ENCODE data around the gene SPOCK3. TPM values are rescaled to one million over a fixed set of nuclear protein-coding genes. Genes with fewer than 3 reads are reported as not detected.
A peak's percentile ranks its signal among the peaks of the same experiment; 100 is the strongest.

SPOCK3 gene
- total and polyA plus RNA-seq, 10 of the 15 experiments (the other 5 are each of a cell fraction or from before 2014, with no cell fraction given): 0.06 to 0.39 (median 0.09) TPM; not detected in 5

DNA sequence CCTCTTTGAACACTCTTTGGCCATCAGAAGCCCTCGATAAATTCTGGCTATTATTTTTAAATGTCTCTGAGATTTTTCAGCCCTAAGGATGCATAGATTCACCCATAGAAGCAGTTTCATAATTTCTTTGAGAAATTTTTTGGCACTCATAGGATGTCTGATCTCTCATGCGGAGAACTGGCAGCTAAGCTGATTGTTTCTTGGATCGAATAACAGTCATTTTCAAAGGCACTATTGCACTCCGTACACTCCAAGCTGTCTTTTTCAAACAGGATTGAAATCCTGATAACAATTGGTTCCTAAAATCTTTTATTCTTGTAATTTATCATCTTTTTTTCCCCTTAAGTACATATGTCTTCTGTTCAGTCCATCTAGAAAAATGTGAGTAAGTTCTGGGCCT lies 411.9 kb downstream of the SPOCK3 start (continued):
- no peak for TF ChIP-seq PAX8 (IDR thresholded peaks at IDR 0.05)
- TF ChIP-seq FOS (IDR thresholded peaks at IDR 0.05; ENCODE audit: borderline replicate concordance, extremely low read depth, insufficient read length): no peak
- TF ChIP-seq, protein P1, sequence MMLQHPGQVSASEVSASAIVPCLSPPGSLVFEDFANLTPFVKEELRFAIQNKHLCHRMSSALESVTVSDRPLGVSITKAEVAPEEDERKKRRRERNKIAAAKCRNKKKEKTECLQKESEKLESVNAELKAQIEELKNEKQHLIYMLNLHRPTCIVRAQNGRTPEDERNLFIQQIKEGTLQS (IDR thresholded peaks at IDR 0.05; ENCODE audit: borderline replicate concordance, extremely low read depth, low read depth, low read length): no peak
- TF ChIP-seq WRNIP1 (IDR thresholded peaks at IDR 0.05; ENCODE audit: borderline replicate concordance, low read depth, low read length): no peak
- no peak for TF ChIP-seq NFXL1 (IDR thresholded peaks at IDR 0.05; ENCODE audit: borderline replicate concordance)
- TF ChIP-seq CHD1 (IDR thresholded peaks at IDR 0.05; ENCODE audit: low read depth, low read length): no peak

DNA sequence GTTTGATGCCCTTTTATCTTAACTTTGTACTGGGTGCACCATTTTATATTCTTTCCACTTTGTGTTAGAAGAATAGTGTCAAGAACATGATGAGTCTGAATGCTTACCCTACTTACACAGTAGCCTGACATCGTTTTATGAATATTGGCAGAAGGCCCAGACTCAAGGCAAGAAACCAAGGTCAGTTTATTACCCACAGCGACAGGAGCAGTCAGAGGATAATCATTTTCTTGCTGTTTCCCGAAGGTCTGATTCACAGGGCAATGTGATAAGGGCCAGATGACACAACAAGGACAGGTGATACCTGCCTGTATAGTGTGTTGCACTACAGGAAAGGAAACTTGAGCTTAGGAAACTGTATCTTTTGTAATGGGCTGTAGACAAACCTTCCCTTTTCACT lies 417.4 kb downstream of the SPOCK3 start:
- SMC1A ChIA-PET (ENCODE audit: uncharacterized antibody, unreplicated experiment): interaction anchor here (0.7 to 1.6 kb wide), 2 partner anchors 65 to 154 kb away, joined by 3 to 4 read pairs; no protein-coding TSS in a partner anchor
- intact Hi-C loops (cut with micrococcal nuclease; ENCODE audit: unreplicated experiment): no loop called here
- 47% methylated on average over 3 of the region's 3 CpGs for WGBS (ENCODE audit: insufficient coverage, insufficient replicate concordance, low lambda C conversion rate, missing lambda C conversion rate)
- TF ChIP-seq, protein P2, sequence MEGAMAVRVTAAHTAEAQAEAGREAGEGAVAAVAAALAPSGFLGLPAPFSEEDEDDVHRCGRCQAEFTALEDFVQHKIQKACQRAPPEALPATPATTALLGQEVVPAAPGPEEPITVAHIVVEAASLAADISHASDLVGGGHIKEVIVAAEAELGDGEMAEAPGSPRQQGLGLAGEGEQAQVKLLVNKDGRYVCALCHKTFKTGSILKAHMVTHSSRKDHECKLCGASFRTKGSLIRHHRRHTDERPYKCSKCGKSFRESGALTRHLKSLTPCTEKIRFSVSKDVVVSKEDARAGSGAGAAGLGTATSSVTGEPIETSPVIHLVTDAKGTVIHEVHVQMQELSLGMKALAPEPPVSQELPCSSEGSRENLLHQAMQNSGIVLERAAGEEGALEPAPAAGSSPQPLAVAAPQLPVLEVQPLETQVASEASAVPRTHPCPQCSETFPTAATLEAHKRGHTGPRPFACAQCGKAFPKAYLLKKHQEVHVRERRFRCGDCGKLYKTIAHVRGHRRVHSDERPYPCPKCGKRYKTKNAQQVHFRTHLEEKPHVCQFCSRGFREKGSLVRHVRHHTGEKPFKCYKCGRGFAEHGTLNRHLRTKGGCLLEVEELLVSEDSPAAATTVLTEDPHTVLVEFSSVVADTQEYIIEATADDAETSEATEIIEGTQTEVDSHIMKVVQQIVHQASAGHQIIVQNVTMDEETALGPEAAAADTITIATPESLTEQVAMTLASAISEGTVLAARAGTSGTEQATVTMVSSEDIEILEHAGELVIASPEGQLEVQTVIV (IDR thresholded peaks at IDR 0.05; ENCODE audit: borderline replicate concordance, partially characterized antibody): no peak
- TF ChIP-seq, protein P3, sequence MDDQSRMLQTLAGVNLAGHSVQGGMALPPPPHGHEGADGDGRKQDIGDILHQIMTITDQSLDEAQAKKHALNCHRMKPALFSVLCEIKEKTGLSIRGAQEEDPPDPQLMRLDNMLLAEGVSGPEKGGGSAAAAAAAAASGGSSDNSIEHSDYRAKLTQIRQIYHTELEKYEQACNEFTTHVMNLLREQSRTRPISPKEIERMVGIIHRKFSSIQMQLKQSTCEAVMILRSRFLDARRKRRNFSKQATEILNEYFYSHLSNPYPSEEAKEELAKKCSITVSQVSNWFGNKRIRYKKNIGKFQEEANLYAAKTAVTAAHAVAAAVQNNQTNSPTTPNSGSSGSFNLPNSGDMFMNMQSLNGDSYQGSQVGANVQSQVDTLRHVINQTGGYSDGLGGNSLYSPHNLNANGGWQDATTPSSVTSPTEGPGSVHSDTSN (IDR thresholded peaks at IDR 0.05; ENCODE audit: insufficient replicate concordance, low read depth, low read length): no peak
- TF ChIP-seq CBFB (IDR thresholded peaks at IDR 0.05; ENCODE audit: low read depth): no peak
- TF ChIP-seq, protein P4, sequence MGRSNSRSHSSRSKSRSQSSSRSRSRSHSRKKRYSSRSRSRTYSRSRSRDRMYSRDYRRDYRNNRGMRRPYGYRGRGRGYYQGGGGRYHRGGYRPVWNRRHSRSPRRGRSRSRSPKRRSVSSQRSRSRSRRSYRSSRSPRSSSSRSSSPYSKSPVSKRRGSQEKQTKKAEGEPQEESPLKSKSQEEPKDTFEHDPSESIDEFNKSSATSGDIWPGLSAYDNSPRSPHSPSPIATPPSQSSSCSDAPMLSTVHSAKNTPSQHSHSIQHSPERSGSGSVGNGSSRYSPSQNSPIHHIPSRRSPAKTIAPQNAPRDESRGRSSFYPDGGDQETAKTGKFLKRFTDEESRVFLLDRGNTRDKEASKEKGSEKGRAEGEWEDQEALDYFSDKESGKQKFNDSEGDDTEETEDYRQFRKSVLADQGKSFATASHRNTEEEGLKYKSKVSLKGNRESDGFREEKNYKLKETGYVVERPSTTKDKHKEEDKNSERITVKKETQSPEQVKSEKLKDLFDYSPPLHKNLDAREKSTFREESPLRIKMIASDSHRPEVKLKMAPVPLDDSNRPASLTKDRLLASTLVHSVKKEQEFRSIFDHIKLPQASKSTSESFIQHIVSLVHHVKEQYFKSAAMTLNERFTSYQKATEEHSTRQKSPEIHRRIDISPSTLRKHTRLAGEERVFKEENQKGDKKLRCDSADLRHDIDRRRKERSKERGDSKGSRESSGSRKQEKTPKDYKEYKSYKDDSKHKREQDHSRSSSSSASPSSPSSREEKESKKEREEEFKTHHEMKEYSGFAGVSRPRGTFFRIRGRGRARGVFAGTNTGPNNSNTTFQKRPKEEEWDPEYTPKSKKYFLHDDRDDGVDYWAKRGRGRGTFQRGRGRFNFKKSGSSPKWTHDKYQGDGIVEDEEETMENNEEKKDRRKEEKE (IDR thresholded peaks at IDR 0.05): no peak
- no peak for TF ChIP-seq BCL11A (IDR thresholded peaks at IDR 0.05; ENCODE audit: low read depth, low read length)

More for the DNA sequence above, 417.4 kb downstream of the SPOCK3 start:
- H3K4me2 ChIP-seq (ENCODE audit: control insufficient read depth, insufficient read depth): no peak overlapping the region
- DNase-seq (ENCODE audit: low read depth, low spot score) (no peak), FAIRE-seq (peak; percentile 71), ATAC-seq (no peak)
- ChIA-PET RAD21 (ENCODE audit: unreplicated experiment) (interaction anchor here (0.6 kb wide), 1 partner anchor 173 kb away, joined by 3 read pairs; no protein-coding TSS in a partner anchor), CTCF (interaction anchor here (1.3 kb wide), 1 partner anchor 16 kb away, joined by 3 read pairs; no protein-coding TSS in a partner anchor), POLR2A (no interaction called here)
- no peaks in the 10 kb centered on the region for H3K36me3 ChIP-seq (ENCODE audit: control insufficient read depth in 2 of 2, insufficient read depth in 2 of 2, low read length in 1 of 2)
- H3K9ac ChIP-seq (ENCODE audit: control insufficient read depth, insufficient read depth, low read length): no peak overlapping the region
- H3K4me1 ChIP-seq (ENCODE audit: control insufficient read depth, insufficient read depth, low read length): no peaks in the 10 kb centered on the region
- in situ Hi-C loops (cut with MboI): no loop called here
- H4K20me1 ChIP-seq (ENCODE audit: control insufficient read depth, insufficient read depth): no peaks in the 10 kb centered on the region
- H3K27me3 ChIP-seq (replicated peaks in 1 of 2; ENCODE audit: control insufficient read depth in 2 of 2, insufficient read depth in 2 of 2, low read length in 1 of 2): no peaks in the 10 kb centered on the region
- peak overlapping the region; percentile 68 for H2AFZ ChIP-seq (ENCODE audit: control insufficient read depth, low read depth, low read length)
- BruUV-seq (replicated peaks): no TSS peak
- no peaks in the 10 kb centered on the region; the same call in 1 of the 3 replicates for H3K9me3 ChIP-seq (replicated peaks; ENCODE audit: control insufficient read depth, insufficient read depth, low read length)
- no peak overlapping the region for H3K27ac ChIP-seq (ENCODE audit: control insufficient read depth, insufficient read depth)
- no peaks in the 10 kb centered on the region for H3K79me2 ChIP-seq (ENCODE audit: control insufficient read depth, insufficient read depth, low read length)
- no peak overlapping the region for H3K4me3 ChIP-seq

All from GM12878 (cell line).